ENCODE data around the gene PIK3CD.
"Not testable (repeated sequence)": the region's sequence is repeated elsewhere in the genome, so short reads cannot be mapped to it uniquely, and the experiment has no call there.

The PIK3CD gene

DNA sequence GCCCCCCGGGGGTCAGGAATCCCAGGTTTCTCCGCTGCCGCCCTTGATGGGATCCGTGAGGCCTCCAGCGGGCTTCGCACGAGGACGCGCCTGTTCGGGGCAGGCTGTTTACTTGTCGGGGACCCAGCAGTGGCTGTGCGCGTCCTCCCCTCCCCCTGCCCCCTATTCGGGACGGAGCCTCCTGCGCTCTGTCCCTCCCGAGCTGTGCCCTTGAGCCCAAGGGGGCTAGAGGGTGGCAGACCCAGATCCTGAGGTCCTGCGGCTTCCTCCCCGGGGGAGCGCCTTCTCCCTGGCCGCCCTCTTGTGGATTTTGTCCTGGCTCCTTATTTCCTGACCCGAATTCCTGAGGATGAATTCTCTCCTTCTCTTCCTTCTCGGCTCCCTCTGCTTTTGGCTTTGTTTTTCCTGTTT is 38.4 kb downstream of the PIK3CD start:
- DNase-seq (ENCODE audit: low read depth) = peak; percentile 63

DNA sequence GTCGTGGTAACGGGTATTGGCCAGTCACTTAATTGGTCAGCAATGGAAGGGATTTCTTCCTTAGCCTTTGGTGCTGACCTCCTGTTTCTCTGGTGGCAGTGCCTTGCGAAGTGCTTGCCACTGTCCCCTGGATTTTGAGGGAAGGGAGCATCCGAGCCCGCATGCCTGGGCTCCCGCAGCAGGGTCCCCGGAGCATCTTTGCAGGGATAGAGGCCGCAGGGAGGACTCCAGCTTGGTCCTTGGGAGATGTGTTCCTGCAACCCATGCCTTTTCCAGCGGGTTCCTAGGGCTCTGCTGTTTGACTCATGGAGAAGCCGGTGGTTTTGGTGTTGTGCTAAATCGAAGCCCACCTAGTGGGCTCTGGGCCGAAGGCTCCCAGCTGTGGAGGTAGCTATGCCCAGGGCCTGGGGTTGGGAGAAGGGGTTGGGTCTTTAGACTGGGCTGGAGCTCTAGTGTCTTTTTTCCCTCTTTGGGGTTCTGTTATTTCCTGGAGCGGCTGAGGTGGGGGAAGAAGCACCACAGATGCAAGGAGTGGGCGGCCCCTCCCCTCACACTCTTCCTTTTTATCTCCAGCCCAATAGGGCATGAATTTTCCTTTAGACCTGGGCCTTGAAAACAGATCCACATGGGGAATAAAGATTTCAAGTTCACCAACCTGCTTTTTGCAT is 39.0 kb downstream of the PIK3CD start:
- peak; percentile 34 for DNase-seq (ENCODE audit: low read depth)

DNA sequence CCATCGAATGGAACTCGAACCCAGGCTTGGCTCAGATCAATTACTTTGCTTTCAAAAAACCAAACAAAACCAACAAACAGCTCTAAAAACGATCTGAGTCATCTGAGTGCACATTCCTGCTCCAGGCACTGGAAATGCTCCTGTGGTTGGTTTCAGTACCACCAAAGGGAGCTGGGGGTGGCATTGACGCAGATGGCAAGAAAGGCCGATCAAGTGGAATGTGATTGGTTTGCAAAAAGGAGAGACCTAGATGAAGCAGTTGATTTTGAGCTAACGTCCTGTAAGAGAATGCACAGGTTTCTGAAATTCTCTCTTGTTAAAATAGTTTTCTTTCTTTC is 39.5 kb downstream of the PIK3CD start:
- peak; percentile 91 for DNase-seq (ENCODE audit: low read depth)

DNA sequence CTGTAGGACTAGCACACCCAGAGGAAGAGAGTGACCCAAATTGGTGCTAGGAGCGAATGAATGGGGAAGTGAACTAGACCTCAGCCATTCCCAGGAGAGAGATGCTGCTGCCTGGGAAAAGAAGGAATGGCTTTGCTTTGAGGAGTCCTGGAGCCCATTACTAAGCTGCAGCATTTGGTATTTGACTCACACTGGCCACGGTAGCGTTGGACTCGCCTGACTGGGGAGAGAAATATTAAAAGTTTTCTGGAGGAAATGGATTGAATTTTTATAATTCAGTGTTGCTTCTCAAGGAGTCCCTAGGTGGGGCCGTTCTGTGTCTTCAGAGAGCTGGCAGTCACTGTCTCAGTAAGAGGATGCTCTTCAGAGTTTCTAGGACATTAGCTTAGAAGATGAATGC is 40.2 kb downstream of the PIK3CD start:
- peak; percentile 51 for DNase-seq (ENCODE audit: low read depth)

DNA sequence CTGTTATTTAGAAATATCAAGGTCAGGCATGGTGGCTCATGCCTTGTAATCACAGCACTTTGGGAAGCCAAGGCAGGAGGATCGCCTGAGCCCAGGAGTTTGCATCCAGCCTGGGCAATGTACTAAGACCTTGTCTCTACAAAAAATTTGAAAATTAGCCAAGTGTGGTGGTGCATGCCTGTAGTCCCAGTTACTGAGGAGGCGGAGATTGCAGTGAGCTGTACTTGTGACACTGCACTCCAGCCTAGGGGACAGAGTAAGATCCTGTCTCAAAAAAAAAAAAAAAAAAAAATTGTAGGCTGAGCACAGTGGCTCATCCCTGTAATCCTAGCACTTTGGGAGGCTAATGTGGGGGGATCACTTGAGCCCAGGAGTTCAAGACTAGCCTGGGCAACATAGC is 45.3 kb downstream of the PIK3CD start:
- DNase-seq (ENCODE audit: low read depth) = no peak

DNA sequence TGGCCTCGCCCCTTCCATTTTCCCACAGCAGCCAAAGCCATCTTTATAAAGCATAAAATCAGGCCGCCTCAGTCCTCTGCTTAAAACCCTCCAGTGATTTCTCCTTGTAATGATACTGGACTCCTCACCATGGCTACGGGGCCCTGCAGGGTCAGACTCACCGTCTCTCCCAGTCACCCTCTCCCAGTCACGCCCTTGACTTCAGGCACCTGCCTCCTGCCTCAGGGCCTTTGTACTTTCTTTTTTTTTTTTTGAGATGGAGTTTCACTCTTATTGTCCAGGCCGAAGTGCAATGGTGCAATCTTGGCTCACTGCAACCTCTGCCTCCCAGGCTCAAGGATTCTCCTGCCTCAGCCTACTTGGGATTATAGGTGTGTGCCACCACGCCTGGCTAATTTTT is 47.8 kb downstream of the PIK3CD start:
- DNase-seq (ENCODE audit: low read depth) = peak; percentile 54

DNA sequence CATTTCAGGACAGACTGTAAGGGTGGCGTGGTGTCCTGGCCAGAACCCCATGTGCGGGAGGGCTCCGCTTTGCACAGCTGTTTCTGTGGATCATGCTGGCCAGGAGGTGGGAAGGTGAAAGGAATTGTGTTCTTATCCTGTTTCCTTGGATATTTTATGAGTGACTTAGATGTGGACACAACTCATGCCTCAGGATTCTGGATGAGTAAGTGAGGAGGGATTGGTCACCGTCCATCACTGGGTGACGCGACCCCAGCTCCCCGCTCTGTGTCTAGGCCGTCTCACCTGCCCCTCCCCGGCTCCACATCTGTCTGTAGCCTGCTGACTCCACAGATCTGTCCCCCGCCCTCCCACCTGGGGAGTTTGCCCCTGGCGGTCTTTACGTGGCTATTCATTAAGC is 48.8 kb downstream of the PIK3CD start:
- peak; percentile 95 for DNase-seq (ENCODE audit: low read depth)

DNA sequence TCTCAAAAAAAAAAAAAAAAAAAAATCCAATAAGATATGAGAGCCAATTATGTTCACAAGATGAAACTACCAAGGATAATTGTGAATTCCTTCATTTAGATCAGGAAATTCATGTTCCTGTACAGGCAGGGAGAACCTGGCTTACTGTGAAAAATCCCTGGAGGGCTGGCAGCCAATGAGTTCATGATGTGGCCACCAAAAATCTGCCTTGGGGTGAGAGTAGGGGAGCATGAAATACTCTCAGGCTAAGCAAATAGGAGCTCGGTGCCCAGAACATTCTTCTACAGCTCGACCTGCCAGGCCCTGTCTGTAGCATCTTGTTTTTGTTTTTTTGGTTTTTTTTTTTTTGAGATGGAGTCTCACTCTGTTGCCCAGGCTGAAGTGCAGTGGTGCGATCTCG is 50.1 kb downstream of the PIK3CD start:
- DNase-seq (ENCODE audit: low read depth) = no peak

DNA sequence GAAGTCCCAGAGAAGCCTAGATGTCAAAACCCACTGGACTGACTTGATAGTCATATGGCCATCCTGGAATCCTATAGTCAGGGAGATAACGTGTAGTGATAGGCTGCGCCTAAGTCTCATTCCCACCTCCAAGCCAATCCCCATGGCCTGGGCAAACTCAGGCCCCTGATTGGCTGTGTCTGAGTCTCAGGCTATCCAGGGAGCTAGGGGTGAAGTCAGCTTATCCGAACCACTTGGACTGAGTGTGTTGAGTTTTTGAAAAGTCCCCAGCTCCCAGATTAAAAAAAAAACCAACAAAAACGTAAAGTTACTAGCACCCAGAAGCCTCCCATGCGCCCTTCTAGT is 51.6 kb downstream of the PIK3CD start:
- DNase-seq (ENCODE audit: low read depth) = no peak

DNA sequence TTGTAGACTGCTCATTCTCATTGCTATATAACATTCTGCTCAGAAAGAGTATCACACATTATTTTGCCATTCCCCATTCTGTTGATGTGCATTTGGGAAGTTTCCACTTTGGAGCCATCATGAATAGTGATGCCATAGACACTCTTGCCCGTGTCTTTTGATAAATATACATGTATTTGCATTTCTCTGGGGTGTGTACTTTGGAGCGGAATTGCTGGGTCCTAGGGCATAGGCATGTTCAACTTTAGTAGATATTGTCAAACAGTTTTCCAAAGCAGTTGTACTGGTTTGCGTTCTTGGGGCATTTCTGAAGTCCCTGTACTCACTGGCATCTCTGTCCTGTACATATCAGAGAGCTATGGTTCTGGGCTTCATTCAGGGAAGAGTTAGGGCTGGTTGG is 52.1 kb downstream of the PIK3CD start:
- no peak for DNase-seq (ENCODE audit: low read depth)

DNA sequence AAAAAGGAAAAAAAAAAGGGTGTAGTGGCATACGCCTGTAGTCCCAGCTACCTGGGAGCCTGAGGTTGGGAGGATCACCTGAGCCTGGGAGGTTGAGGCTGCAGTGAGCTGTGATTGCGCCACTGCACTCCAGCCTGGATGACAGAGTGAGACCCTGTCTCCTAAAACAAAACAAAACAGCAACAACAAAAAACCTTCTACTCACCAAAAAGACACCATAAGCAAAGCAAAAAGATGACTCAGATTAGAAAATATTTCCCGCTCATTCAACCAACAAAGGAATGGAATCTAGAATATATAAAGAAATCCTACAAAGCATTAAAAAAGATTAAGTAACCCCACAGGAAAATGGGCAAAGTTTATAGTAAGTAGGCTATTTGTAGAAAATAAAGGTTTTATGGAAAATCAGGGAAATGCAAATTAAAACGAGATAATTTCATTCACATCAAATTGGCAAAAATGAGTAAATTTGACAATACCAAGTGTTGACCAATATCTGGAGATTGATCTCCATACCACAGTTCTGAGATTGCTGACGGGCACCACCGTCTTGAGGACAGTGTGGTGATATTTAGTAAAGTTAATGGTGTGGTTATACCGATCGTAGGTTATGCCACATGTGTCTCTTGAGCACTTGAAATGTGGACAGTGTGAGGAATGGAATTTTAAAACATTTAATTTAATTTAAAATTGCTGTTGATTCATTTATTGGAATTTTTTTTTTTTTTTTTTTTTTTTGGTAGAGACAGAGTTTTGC is 54.0 kb downstream of the PIK3CD start:
- peak; percentile 76 for DNase-seq (ENCODE audit: low read depth)

DNA sequence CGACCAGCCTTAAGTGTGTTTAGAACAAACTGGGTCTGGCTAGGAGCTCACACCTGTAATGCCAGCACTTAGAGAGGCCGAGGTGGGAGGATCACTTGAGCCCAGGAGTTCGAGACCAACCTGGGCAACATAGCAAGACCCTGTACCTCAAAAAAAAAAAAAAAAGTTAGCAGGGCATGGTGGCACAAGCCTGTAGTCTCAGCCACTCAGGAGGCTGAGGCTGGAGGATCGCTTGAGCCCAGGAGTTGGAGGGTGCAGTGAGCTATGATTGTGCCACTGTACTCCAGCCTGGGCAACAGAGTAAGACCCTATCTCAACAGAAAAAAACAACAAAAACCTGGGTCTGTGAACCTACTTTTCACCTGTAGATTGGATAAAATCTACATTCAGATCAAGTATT is 54.6 kb downstream of the PIK3CD start:
- DNase-seq (ENCODE audit: low read depth) = no peak

DNA sequence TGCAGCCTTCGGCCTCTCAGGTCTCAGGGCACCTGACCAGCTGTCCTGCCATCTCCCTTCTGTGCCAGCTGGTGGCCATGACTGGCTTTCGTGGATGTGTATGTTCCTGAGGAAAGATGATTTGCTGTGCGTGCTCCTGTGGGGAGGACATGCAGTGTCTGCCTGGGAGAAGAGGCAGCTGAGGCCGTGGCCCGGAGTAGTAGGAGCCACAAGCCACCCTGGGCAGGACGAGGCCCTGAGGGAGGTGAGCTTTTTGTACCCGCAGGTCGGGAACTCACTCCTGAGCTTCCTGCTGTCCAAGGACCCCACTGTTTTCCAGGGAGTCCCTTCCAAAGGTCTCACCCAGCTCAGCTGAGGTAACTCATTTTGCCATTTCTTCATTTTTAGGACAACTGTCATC is 58.5 kb downstream of the PIK3CD start:
- DNase-seq (ENCODE audit: low read depth) = no peak

DNA sequence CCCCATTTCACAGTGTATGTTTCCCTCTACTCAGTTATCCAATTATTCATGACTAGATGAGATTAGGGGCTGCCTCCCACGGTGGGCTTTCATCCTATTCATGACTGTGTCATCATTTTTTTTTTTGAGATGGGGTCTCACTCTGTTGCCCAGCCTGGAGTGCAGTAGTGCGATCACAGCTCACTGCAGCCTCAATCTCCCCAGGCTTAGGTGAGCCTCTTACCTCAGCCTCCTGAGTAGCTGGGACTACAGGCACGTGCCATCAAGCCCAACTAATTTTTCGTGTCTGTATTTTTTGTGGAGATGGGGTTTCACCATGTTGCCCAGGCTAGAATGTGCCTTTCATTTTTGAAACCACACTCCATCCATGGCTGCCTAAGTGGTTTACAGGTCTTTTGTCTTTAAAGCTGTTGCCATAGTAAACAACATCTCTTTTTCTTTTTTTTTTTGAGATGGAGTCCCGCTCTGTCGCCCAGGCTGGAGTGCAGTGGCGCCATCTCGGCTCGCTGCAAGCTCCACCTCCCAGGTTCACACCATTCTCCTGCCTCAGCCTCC is 60.0 kb downstream of the PIK3CD start:
- DNase-seq (ENCODE audit: low read depth) = no peak

DNA sequence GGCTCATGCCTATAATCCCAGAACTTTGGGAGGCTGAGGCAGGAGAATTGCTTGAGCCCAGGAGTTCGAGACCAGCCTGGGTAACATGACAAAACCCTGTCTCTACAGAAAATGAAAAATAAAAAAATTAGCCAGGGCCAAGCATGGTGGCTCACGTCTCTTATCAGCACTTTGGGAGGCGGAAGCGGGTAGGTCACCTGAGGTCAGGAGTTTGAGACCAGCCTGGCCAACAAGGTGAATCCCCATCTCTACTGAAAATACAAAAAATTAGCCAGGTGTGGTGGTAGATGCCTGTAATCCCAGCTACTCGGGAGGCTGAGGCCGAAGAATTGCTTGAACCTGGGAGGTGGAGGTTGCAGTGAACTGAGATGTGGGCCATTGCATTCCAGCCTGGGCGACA is 61.2 kb downstream of the PIK3CD start:
- DNase-seq (ENCODE audit: low read depth) = not testable (repeated sequence)

DNA sequence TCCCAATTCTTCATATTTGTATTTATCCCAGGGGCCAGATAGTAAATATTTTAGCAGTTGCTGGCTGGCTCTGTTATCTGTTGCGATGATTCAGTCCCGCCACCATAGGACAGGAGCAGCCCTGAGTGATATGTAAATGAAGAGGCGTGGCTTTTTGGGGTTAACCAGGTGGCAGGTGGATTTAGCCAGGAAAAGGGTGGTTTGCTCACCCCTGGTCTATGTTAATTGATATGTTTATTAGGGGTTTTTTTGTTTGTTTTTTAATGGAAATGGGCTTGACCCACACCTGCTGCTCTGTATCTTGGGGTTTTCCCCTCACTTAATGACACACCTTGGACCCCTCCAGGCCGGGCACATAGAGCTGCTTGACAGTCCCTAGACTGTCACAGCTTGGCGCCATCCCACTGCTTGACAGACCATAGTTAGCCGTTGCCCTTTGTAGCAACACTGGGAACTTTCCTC is 62.8 kb downstream of the PIK3CD start:
- no peak for DNase-seq (ENCODE audit: low read depth)

DNA sequence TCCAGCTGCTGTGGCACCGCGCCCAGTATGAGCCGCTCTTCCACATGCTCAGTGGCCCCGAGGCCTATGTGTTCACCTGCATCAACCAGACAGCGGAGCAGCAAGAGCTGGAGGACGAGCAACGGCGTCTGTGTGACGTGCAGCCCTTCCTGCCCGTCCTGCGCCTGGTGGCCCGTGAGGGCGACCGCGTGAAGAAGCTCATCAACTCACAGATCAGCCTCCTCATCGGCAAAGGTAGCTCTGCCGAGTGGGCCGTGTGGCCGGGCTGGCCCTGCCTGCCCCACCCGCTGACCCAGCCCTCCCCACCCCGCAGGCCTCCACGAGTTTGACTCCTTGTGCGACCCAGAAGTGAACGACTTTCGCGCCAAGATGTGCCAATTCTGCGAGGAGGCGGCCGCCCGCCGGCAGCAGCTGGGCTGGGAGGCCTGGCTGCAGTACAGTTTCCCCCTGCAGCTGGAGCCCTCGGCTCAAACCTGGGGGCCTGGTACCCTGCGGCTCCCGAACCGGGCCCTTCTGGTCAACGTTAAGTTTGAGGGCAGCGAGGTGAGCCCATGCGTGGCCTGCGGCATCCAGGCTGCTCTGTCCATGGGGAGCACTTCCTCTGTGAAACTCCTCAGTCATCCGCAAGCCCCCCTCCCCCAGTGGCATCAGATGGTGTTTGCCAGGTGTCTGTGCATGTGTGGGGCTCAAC is 64.2 kb downstream of the PIK3CD start:
- no peak for DNase-seq (ENCODE audit: low read depth)

DNA sequence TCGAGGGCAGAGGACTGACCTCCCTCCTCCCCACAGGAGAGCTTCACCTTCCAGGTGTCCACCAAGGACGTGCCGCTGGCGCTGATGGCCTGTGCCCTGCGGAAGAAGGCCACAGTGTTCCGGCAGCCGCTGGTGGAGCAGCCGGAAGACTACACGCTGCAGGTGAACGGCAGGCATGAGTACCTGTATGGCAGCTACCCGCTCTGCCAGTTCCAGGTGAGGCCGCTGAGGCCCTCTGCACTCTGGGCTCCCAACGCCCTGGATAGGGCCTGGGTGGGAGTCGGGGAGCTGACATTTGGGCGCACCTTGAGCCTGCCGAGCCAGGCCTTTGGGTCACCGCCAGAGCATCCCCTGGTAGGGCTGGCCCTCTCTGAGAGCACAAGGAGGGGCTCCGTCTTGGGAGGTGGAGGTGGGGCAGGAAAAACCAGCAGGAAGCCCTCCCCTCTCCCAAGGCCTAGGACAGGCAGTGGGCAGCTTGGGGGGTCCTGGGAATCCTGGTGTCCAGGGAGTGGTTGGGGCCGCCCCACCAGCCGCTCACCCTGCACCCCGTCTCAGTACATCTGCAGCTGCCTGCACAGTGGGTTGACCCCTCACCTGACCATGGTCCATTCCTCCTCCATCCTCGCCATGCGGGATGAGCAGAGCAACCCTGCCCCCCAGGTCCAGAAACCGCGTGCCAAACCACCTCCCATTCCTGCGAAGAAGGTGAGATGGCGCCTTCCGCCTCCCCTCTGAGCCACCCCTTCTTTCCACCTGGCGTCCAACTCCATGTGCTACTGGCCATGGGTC is 65.1 kb downstream of the PIK3CD start:
- no peak for DNase-seq (ENCODE audit: low read depth)

DNA sequence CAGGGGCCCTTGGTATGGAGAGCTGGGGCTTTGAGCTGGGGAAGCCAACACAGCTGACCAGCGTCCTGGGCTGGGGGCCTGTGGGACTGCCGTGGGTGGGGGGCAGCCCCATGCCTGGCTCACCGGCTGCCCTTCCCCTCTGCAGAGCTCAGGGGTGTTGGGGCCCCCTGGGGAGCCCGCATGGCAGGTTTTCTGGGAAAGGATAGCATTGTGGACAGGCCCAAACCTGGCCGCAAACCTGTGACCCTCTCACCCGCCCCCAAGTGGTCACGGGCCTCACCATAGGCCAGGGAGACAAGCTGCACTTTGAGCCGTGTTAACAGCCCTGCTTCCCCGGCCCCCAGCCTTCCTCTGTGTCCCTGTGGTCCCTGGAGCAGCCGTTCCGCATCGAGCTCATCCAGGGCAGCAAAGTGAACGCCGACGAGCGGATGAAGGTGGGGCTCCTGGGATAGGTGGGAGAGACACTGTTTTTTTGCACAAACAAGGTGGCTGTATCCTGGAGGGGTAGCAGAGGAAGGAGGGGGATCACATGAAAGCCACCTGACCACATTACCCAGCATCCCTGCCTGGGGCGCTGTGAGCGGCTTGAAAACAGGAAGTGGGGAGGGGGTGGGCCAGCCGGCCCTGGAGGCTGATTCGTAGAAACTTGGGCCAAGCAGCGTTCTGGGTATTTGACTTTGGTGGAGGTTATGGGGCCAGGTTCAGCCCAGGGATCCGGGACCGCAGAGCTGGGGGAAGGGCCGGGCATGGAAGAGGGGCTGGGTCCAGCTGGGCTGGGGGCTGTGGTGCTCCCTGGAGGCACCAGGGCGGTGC is 65.9 kb downstream of the PIK3CD start:
- no peak for DNase-seq (ENCODE audit: low read depth)

DNA sequence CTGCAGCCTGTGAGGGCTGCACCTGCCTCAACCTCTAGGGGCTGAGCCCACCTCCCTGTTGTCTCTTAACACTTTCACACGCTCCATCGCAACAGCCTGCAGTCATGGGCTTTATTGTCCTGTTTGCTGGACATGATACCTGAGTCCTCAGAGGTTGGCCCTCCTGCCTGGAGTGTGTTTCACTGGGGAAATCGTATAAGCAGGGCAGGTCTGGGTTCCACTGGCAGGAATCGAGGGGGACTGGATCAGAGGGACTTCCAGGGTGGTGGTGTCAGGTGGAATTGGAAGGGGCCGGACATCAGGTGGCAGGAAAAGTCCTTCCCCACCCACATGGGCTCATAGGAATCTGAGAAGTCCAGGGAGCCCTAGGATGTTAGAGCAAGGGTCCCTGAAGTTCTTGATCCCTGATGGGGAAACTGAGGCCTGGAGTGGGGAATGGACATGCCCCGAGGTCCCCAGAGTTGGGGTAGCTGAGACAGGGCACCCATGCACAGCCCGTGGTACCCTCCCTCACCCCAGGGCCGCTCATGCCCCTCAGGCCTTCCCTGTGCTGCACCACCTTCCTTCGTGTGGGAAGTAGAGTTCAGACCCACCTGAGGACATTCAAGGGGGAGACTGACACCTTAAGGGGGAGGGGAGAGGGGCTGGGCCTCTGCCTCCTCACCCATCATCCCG is 66.6 kb downstream of the PIK3CD start:
- no peak for DNase-seq (ENCODE audit: low read depth)
